ENCODE results near the gene WDR41. TPM values are rescaled to one million over a fixed set of nuclear protein-coding genes. Genes with fewer than 3 reads are reported as not detected.

The WDR41 gene
- total RNA-seq, 4 donors from 2014 or later = 17.4 to 58.6 (median 38.9) TPM

GRCh38 chr5:77431719-77432118, 60.4 kb downstream of the WDR41 start:
- Histone ChIP-seq H3K27me3 (no peaks in the 10 kb centered on the region), H3K9me3 (no peaks in the 10 kb centered on the region), H3K4me3 (no peak overlapping the region), H3K36me3 (peaks cover 0 to 76% (median 3%) of the 10 kb centered on the region in 3 donors), H3K27ac (no peak overlapping the region), H3K4me1 (peaks cover 0 to 15% (median 0%) of the 10 kb centered on the region in 3 donors)
- intact Hi-C loops (cut with DNase I) = no loop called here
- 91 to 100% methylated on average over 1 of the region's 1 CpG for WGBS, 2 donors
- no peak for DNase-seq
- TF ChIP-seq POLR2A (IDR thresholded peaks at IDR 0.05) (no peak), CTCF (IDR thresholded peaks at IDR 0.05) (no peak)

- peaks cover 0 to 18% (median 2%) of the 10 kb centered on the region in 3 donors for H3K4me1 ChIP-seq
- intact Hi-C loops (cut with DNase I) = no loop called here
- TF ChIP-seq POLR2A (IDR thresholded peaks at IDR 0.05) (no peak), CTCF (IDR thresholded peaks at IDR 0.05) (no peak)
- no peak for DNase-seq
- peaks cover 0 to 73% (median 3%) of the 10 kb centered on the region in 3 donors for H3K36me3 ChIP-seq
- H3K27me3 ChIP-seq = no peaks in the 10 kb centered on the region
- H3K9me3 ChIP-seq = no peaks in the 10 kb centered on the region
- no peak overlapping the region for H3K4me3 ChIP-seq
- WGBS, 2 donors = 96 to 99% methylated on average over 3 of the region's 3 CpGs
- H3K27ac ChIP-seq = no peak overlapping the region
Measured at GRCh38 chr5:77431286-77431685, 60.8 kb downstream of the WDR41 start.

- TF ChIP-seq POLR2A (IDR thresholded peaks at IDR 0.05) (no peak), CTCF (IDR thresholded peaks at IDR 0.05) (no peak)
- intact Hi-C loops (cut with DNase I) = no loop called here
- no peak for DNase-seq
- H3K4me3 ChIP-seq = no peak overlapping the region
- H3K4me1 ChIP-seq = peaks cover 0 to 24% (median 3%) of the 10 kb centered on the region in 3 donors
- no peaks in the 10 kb centered on the region for H3K9me3 ChIP-seq
- H3K27ac ChIP-seq = no peak overlapping the region
- peaks cover 0 to 72% (median 3%) of the 10 kb centered on the region in 3 donors for H3K36me3 ChIP-seq
- WGBS, 2 donors = 95 to 100% methylated on average over 1 of the region's 1 CpG
- H3K27me3 ChIP-seq = no peaks in the 10 kb centered on the region
Measured at GRCh38 chr5:77430726-77431125, 61.4 kb downstream of the WDR41 start.

- 71 to 77% methylated on average over 5 of the region's 5 CpGs for WGBS, 2 donors
- intact Hi-C loops (cut with DNase I) = no loop called here
- TF ChIP-seq CTCF (IDR thresholded peaks at IDR 0.05) = no peak
- no peak for TF ChIP-seq POLR2A (IDR thresholded peaks at IDR 0.05)
- no peak overlapping the region for H3K4me3 ChIP-seq
- H3K36me3 ChIP-seq = peaks cover 0 to 57% (median 3%) of the 10 kb centered on the region in 3 donors
- no peaks in the 10 kb centered on the region for H3K9me3 ChIP-seq
- H3K27ac ChIP-seq = peak overlapping the region in 1 of 4 donors; percentile 45
- no peaks in the 10 kb centered on the region for H3K27me3 ChIP-seq
- no peak for DNase-seq
- H3K4me1 ChIP-seq = peaks cover 0 to 24% (median 3%) of the 10 kb centered on the region in 3 donors
Measured at GRCh38 chr5:77428526-77428925, 63.6 kb downstream of the WDR41 start.

- Histone ChIP-seq H3K27ac (peak overlapping the region in 1 of 4 donors; percentile 45), H3K4me1 (peaks cover 0 to 24% (median 3%) of the 10 kb centered on the region in 3 donors), H3K27me3 (no peaks in the 10 kb centered on the region), H3K4me3 (no peak overlapping the region), H3K9me3 (no peaks in the 10 kb centered on the region), H3K36me3 (peaks cover 0 to 51% (median 3%) of the 10 kb centered on the region in 3 donors)
- intact Hi-C loops (cut with DNase I) = no loop called here
- DNase-seq = no peak
- TF ChIP-seq POLR2A (IDR thresholded peaks at IDR 0.05) = no peak
- no peak for TF ChIP-seq CTCF (IDR thresholded peaks at IDR 0.05)
Measured at GRCh38 chr5:77427998-77428397, 64.1 kb downstream of the WDR41 start.

All from esophagus squamous epithelium (tissue), 5 donors.